Kidney (tissue), 14 donors: ENCODE results near the gene SLC25A41. TPM values are rescaled to one million over a fixed set of nuclear protein-coding genes. Genes with fewer than 3 reads are reported as not detected.
"Not testable (repeated sequence)": the region's sequence is repeated elsewhere in the genome, so short reads cannot be mapped to it uniquely, and the experiment has no call there.

ENCODE experiments used
- DNase-seq, 5 donors: peaks; one replicate each; pipeline ENCODE4 v3.0.0-alpha.2; 2013 to 2020
- FAIRE-seq: peaks from 2 replicates; lab custom pipeline; 2012; peaks lifted over from hg19 to GRCh38; lab: Jason Lieb, UNC
- H3K27ac ChIP-seq, 2 donors: one replicate each; pipeline ENCODE4 v1.7.0; 2013; ENCODE audit warnings: low read depth in 2 of 2, low read length in 2 of 2, inconsistent platforms in 1 of 2
- H3K27me3 ChIP-seq: one replicate; pipeline ENCODE4 v1.7.1; 2013; ENCODE audit warnings: low read length, inconsistent platforms; ENCODE audit not compliant: control insufficient read depth, insufficient read depth
- H3K36me3 ChIP-seq, 3 donors: one replicate each; pipeline versions ENCODE4 v1.7.0 to v1.7.1; 2013; ENCODE audit warnings: low read length in 3 of 3, control low read depth in 1 of 3, inconsistent platforms in 1 of 3; ENCODE audit not compliant: insufficient read depth in 3 of 3, control insufficient read depth in 2 of 3
- H3K4me1 ChIP-seq, 3 donors: one replicate each; pipeline versions ENCODE4 v1.7.0 to v1.7.1; 2013; ENCODE audit warnings: low read length in 3 of 3, inconsistent platforms in 1 of 3, low read depth in 1 of 3; ENCODE audit not compliant: control insufficient read depth in 2 of 3, insufficient read depth in 2 of 3
- H3K4me3 ChIP-seq, 3 donors: one replicate each; pipeline versions ENCODE4 v1.7.0 to v1.8.1; 2013; ENCODE audit warnings: low read length in 3 of 3, control low read depth in 1 of 3, inconsistent platforms in 1 of 3
- H3K9ac ChIP-seq, 3 donors: one replicate each; pipeline versions ENCODE4 v1.7.0 to v1.7.1; 2013; ENCODE audit warnings: low read length in 3 of 3, control low read depth in 1 of 3, inconsistent platforms in 1 of 3
- H3K9me3 ChIP-seq, 3 donors: one replicate each; pipeline versions ENCODE4 v1.7.0 to v1.7.1; 2013; ENCODE audit warnings: low read length in 3 of 3, control low read depth in 1 of 3, inconsistent platforms in 1 of 3; ENCODE audit not compliant: control insufficient read depth in 2 of 3, insufficient read depth in 1 of 3
- intact Hi-C: fragments of 100-400 bp; cut with DNase I; formaldehyde crosslinking; loops from one replicate; pipeline ENCODE4 v1.11.1; 2022
- polyA plus RNA-seq: library from polyadenylated mRNA; stranded (reverse); fragments of 350-450 nt; fragmentation: Illumina TruSeq; extraction: RNeasy Lipid Tissue Mini Kit (QIAGEN cat#74804); gene quantifications from one replicate; pipeline ENCODE4 v1.2.3, GENCODE V29; 2014; ENCODE audit warnings: low read depth, low replicate concordance; ENCODE audit not compliant: insufficient read depth
- total RNA-seq: library from RNA; stranded (reverse); fragmentation: NEBNext Ultra II Directional; extraction: Animal tissue kit (Norgen Biotek cat#: 25700); gene quantifications from one replicate; pipeline ENCODE4 v1.2.1, GENCODE V29; 2021
- TF ChIP-seq, protein P1 (sequence below): IDR thresholded peaks from 3 replicates; pipeline ENCODE4 v1.5.1; 2012; ENCODE audit warnings: mild to moderate bottlenecking, moderate library complexity, borderline replicate concordance; ENCODE audit not compliant: insufficient read depth; ENCODE audit errors: extremely low read depth
- donor health status: control.
- donor health status: control.
- donor health status: control.
- donor health status: control.
- donor health status: control.
- donor health status: DM: yes; HTN: yes; CAD: no.
- donor health status: Normal renal cell carcinoma (clear cell type).

SLC25A41 gene
- total and polyA plus RNA-seq, 2 donors from 2014 or later, result 0.28 to 0.69 TPM

DNA sequence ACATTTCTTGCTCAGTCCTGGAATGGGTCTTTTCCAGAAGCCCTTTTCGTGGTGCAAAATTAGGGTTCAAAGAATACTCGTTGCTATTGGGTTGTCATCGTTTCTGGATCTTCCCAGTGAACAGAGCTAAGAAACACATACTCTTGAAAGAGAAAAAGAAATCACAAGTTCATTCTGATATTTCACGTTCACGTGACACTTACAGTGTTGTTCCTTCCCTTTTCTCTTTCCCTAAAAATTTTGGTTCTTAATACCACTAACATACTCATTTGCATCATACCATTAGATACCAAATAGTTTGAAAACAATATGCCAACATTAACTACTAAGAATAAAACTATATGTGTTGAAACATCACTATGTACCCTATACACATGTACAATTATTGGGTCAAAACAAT, 27.2 kb downstream of the SLC25A41 start:
- no peak overlapping the region for H3K4me3 ChIP-seq
- H3K4me1 ChIP-seq, result peaks cover 0 to 2% (median 0%) of the 10 kb centered on the region in 3 donors
- H3K9ac ChIP-seq, result no peak overlapping the region
- DNase-seq, result no peak
- H3K27ac ChIP-seq, result no peak overlapping the region
- H3K27me3 ChIP-seq, result no peaks in the 10 kb centered on the region
- no peaks in the 10 kb centered on the region for H3K9me3 ChIP-seq
- TF ChIP-seq, protein P1, sequence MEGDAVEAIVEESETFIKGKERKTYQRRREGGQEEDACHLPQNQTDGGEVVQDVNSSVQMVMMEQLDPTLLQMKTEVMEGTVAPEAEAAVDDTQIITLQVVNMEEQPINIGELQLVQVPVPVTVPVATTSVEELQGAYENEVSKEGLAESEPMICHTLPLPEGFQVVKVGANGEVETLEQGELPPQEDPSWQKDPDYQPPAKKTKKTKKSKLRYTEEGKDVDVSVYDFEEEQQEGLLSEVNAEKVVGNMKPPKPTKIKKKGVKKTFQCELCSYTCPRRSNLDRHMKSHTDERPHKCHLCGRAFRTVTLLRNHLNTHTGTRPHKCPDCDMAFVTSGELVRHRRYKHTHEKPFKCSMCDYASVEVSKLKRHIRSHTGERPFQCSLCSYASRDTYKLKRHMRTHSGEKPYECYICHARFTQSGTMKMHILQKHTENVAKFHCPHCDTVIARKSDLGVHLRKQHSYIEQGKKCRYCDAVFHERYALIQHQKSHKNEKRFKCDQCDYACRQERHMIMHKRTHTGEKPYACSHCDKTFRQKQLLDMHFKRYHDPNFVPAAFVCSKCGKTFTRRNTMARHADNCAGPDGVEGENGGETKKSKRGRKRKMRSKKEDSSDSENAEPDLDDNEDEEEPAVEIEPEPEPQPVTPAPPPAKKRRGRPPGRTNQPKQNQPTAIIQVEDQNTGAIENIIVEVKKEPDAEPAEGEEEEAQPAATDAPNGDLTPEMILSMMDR, result no peak
- H3K36me3 ChIP-seq, result no peaks in the 10 kb centered on the region
- peak; percentile 19 for FAIRE-seq
- intact Hi-C loops, result no loop called here

DNA sequence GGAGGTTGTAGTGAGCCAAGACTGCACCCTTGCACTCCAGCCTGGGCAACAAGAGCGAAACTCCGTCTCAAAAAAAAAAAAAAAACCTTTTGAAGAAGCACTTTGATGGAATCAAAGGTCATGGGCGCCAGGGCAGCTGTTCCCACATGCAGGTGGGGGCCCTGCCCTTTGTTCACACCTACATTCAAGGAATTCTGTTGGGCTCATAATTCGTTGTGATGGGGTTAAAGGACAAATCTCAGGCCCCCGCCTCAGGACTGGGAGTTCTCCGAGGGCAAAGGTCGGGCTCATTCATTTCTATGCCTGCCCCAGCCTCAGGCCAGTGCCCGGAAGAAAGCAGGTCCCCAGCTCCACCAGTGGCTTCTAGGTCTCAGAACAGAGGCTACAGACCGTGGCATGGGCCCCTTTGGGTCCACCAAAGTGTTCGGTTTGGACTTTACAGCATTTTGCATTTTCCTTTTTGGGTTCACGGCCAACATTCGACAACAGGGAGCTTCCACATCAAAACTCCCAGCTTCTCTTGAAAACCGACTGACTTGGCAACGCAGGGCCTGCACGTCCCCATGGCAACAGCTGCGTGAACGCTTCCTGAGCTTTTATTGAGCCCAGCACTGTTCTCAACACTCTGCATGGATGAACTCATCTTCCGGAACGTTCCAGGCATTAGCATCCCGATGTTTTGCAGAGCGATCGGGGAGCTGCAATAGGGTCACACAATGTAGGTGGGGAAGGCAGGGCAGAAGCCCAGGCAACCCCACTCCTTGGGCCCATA, 30.5 kb downstream of the SLC25A41 start:
- Histone ChIP-seq H3K36me3 (no peaks in the 10 kb centered on the region), H3K9me3 (no peaks in the 10 kb centered on the region), H3K4me3 (peak overlapping the region in 1 of 3 donors; percentile 8), H3K27me3 (no peaks in the 10 kb centered on the region), H3K4me1 (peaks cover 0 to 2% (median 0%) of the 10 kb centered on the region in 3 donors), H3K9ac (no peak overlapping the region), H3K27ac (peak overlapping the region in 1 of 2 donors; percentile 60)
- DNase-seq (peak in 4 of 5 donors; percentile 67 to 91 (median 78)), FAIRE-seq (no peak)
- TF ChIP-seq, protein P1, result no peak
- intact Hi-C loops, result no loop called here

DNA sequence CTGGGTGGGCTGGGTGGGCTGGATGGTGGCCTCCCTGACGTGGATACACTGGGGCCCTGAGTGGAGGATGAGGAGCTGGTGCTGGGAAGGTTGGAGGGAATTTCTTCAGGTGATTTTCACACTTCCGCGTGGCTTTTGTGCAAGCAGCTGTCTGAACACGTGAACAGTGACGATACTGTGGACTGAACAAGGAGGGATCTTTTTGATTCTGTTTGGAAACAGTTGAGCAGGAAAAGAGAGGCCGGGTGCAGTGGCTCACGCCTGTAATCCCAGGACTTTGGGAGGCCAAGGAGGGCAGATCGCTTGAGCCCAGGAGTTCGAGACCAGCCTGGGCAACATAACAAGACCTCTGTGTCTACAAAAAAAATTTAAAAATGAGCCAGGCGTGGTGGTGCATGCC, 31.5 kb downstream of the SLC25A41 start:
- intact Hi-C loops, result no loop called here
- TF ChIP-seq, protein P1, result no peak

DNA sequence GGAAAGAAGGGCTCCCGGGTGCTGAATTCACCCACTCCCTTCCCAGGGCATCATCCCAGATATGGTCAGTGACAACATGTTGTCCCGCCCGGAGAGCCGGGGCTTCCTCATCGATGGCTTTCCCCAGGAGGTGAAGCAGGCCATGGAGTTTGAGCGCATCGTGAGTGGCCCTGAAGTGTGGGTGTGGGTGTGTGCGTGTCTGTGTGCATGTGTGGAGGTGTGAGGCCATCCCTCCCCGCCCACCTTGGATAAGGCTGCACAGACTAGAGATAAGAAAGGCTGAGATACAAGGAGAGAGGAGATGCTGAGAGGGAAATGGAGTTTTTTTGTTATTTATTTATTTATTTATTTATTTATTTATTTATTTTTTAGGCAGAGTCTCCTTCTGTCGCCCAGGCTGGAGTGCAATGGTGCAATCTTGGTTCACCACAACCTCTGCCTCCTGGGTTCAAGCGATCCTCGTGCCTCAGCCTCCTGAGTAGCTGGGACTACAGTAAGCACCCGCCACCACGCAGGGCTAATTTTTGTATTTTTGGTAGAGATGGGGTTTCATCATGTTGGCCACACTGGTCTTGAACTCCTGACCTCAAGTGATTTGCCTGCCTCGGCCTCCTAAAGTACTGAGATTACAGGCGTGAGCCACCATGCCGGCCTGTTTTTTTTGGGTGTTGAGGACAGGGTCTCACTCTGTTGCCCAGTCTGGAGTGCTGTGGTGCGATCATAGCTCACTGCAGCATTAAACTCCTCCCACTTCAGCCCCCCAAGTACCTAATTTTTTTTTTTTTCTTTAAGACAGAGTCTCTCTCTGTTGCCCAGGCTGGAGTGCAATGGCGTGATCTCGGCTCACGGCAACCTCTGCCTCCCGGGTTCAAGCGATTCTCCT, 33.3 kb downstream of the SLC25A41 start:
- H3K4me3 ChIP-seq, intact Hi-C loops, FAIRE-seq, H3K4me1 ChIP-seq, H3K27me3 ChIP-seq, DNase-seq, H3K27ac ChIP-seq, H3K9me3 ChIP-seq, H3K9ac ChIP-seq, H3K36me3 ChIP-seq: not testable (repeated sequence)

More for the DNA sequence above, 31.5 kb downstream of the SLC25A41 start:
- no peak overlapping the region for H3K4me3 ChIP-seq
- no peak overlapping the region for H3K9ac ChIP-seq
- peaks cover 0 to 2% (median 0%) of the 10 kb centered on the region in 3 donors for H3K4me1 ChIP-seq
- FAIRE-seq, result no peak
- no peaks in the 10 kb centered on the region for H3K36me3 ChIP-seq
- H3K9me3 ChIP-seq, result no peaks in the 10 kb centered on the region
- H3K27me3 ChIP-seq, result no peaks in the 10 kb centered on the region
- no peak for DNase-seq
- H3K27ac ChIP-seq, result no peak overlapping the region
